ENCODE results near the gene FBXL12. TPM values are rescaled to one million over a fixed set of nuclear protein-coding genes. Genes with fewer than 3 reads are reported as not detected.
"Not testable (repeated sequence)": the region's sequence is repeated elsewhere in the genome, so short reads cannot be mapped to it uniquely, and the experiment has no call there.

Gene FBXL12
- total RNA-seq, 4 donors from 2014 or later: 15.8 to 32.7 (median 29.2) TPM

GRCh38 chr19:9796113-9796773 is 22.6 kb downstream of the FBXL12 start:
- 50% methylated on average over 6 of the region's 6 CpGs for WGBS

DNA sequence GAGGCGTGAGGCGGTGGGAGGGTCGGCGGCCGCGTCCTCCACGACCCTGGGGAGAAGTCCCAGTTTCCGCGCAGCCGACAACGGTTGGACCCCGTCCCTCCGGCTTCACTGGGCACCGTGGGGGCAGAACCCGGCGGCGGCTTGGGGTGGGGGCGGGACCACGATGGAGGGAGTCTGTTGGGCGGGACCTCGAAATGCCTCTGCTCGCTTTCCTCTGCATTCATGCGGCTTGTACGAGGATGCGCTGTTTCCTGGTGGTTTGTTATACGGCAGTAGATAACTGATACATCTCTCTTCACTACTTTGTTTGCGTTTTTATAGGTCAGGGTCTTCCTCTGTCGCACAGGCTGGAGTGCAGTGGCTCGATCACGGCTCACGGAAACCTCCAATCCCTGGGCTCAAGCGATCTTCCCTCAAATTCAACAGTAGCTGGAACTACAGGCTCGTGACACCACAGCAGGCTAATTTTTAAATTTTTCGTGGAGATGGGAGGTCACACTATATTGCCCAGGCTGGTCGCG is 25.7 kb downstream of the FBXL12 start:
- Histone ChIP-seq H3K27me3 (no peaks in the 10 kb centered on the region), H3K4me3 (peak overlapping the region; percentile 60 to 88 (median 83)), H3K27ac (replicated peaks in 1 of 4) (peak overlapping the region; percentile 90 to 97 (median 96)), H3K9me3 (no peaks in the 10 kb centered on the region), H3K36me3 (no peaks in the 10 kb centered on the region), H3K4me1 (peaks cover 6 to 31% (median 22%) of the 10 kb centered on the region in 4 donors)
- 23% methylated on average over 21 of the region's 36 CpGs for whole genome bisulfite sequencing
- peak in 1 of 2 donors; percentile 28 for TF ChIP-seq POLR2AphosphoS5 (IDR thresholded peaks at IDR 0.05)
- TF ChIP-seq POLR2A (IDR thresholded peaks at IDR 0.05; ENCODE audit: low read depth): no peak
- TF ChIP-seq EP300 (IDR thresholded peaks at IDR 0.05): no peak
- TF ChIP-seq, protein P1, sequence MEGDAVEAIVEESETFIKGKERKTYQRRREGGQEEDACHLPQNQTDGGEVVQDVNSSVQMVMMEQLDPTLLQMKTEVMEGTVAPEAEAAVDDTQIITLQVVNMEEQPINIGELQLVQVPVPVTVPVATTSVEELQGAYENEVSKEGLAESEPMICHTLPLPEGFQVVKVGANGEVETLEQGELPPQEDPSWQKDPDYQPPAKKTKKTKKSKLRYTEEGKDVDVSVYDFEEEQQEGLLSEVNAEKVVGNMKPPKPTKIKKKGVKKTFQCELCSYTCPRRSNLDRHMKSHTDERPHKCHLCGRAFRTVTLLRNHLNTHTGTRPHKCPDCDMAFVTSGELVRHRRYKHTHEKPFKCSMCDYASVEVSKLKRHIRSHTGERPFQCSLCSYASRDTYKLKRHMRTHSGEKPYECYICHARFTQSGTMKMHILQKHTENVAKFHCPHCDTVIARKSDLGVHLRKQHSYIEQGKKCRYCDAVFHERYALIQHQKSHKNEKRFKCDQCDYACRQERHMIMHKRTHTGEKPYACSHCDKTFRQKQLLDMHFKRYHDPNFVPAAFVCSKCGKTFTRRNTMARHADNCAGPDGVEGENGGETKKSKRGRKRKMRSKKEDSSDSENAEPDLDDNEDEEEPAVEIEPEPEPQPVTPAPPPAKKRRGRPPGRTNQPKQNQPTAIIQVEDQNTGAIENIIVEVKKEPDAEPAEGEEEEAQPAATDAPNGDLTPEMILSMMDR (IDR thresholded peaks at IDR 0.05): peak in 1 of 3 experiments; percentile 17
- intact Hi-C loops (cut with DNase I): loop anchor here (10.0 kb wide), 1 partner anchor 648 kb away; the partner anchor contains the start of gene ZNF317
- peak; percentile 92 for DNase-seq (ENCODE audit: extremely low spot score)

More at GRCh38 chr19:9796113-9796773, 22.6 kb downstream of the FBXL12 start:
- Histone ChIP-seq H3K36me3 (no peaks in the 10 kb centered on the region), H3K9me3 (no peaks in the 10 kb centered on the region), H3K27me3 (no peaks in the 10 kb centered on the region), H3K27ac (replicated peaks in 1 of 4) (peak overlapping the region in 1 of 4 donors; percentile 1), H3K4me3 (no peak overlapping the region), H3K4me1 (peaks cover 2 to 19% (median 8%) of the 10 kb centered on the region in 4 donors)
- peak; percentile 94 for DNase-seq (ENCODE audit: extremely low spot score)
- TF ChIP-seq, protein P1 (IDR thresholded peaks at IDR 0.05): peak; percentile 75 to 91 (median 81)
- TF ChIP-seq POLR2AphosphoS5 (IDR thresholded peaks at IDR 0.05) (peak; percentile 16 to 51), POLR2A (IDR thresholded peaks at IDR 0.05; ENCODE audit: low read depth) (no peak)
- intact Hi-C loops (cut with DNase I): loop anchor here (2.0 to 10.0 kb wide), 6 partner anchors 21 to 651 kb away; partner anchors contain the start of gene ZNF317

- Histone ChIP-seq H3K27me3 (no peaks in the 10 kb centered on the region), H3K27ac (replicated peaks in 1 of 4) (peak overlapping the region; percentile 90 to 97 (median 96)), H3K9me3 (no peaks in the 10 kb centered on the region), H3K4me1 (peaks cover 6 to 31% (median 22%) of the 10 kb centered on the region in 4 donors), H3K4me3 (peak overlapping the region; percentile 60 to 88 (median 83)), H3K36me3 (no peaks in the 10 kb centered on the region)
- 4% methylated on average over 38 of the region's 70 CpGs for WGBS
- DNase-seq (ENCODE audit: extremely low spot score): peak; percentile 100
- TF ChIP-seq EP300 (IDR thresholded peaks at IDR 0.05) (no peak), POLR2AphosphoS5 (IDR thresholded peaks at IDR 0.05) (peak in 1 of 2 donors; percentile 43)
- intact Hi-C loops (cut with DNase I): loop anchor here (10.0 kb wide), 1 partner anchor 648 kb away; the partner anchor contains the start of gene ZNF317
Measured at GRCh38 chr19:9792206-9793070, 26.4 kb downstream of the FBXL12 start.

GRCh38 chr19:9791552-9792205 is 27.2 kb downstream of the FBXL12 start:
- Histone ChIP-seq H3K4me3 (peak overlapping the region; percentile 60 to 88 (median 83)), H3K4me1 (peaks cover 6 to 31% (median 24%) of the 10 kb centered on the region in 4 donors), H3K36me3 (no peaks in the 10 kb centered on the region), H3K27ac (replicated peaks in 1 of 4) (peak overlapping the region; percentile 90 to 97 (median 96)), H3K9me3 (no peaks in the 10 kb centered on the region), H3K27me3 (no peaks in the 10 kb centered on the region)
- intact Hi-C loops (cut with DNase I): loop anchor here (10.0 kb wide), 1 partner anchor 647 kb away; the partner anchor contains the start of gene ZNF317
- WGBS: 2% methylated on average over 35 of the region's 50 CpGs
- TF ChIP-seq EP300 (IDR thresholded peaks at IDR 0.05): no peak
- peak; percentile 70 to 78 for TF ChIP-seq POLR2AphosphoS5 (IDR thresholded peaks at IDR 0.05)
- TF ChIP-seq, protein P1 (IDR thresholded peaks at IDR 0.05): no peak
- peak; percentile 100 for DNase-seq (ENCODE audit: extremely low spot score)

DNA sequence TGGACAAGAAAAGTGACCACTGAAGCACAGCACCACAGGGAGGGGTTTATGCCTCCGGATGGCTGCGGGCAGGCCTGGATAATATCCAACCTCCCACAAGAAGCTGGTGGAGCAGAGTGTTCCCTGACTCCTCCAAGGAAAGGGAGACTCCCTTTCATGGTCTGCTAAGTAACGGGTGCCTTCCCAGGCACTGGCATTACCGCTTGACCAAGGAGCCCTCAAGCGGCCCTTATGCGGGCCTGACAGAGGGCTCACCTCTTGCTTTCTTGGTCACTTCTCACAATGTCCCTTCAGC is 27.9 kb downstream of the FBXL12 start:
- not testable (repeated sequence) for H3K9me3 ChIP-seq; H3K36me3 ChIP-seq; DNase-seq (ENCODE audit: extremely low spot score); H3K27me3 ChIP-seq
- H3K27ac ChIP-seq (replicated peaks in 1 of 4): peak overlapping the region; percentile 83 to 97 (median 92)
- 75% methylated on average over 6 of the region's 6 CpGs for WGBS
- H3K4me3 ChIP-seq: peak overlapping the region; percentile 60 to 88 (median 83)
- H3K4me1 ChIP-seq: peaks cover 6 to 33% (median 27%) of the 10 kb centered on the region in 4 donors
- intact Hi-C loops (cut with DNase I): loop anchor here (10.0 kb wide), 1 partner anchor 646 kb away; the partner anchor contains the start of gene ZNF317

GRCh38 chr19:9789579-9789978 is 29.3 kb downstream of the FBXL12 start:
- H3K27ac ChIP-seq (replicated peaks in 1 of 4): peak overlapping the region; percentile 83 to 97 (median 92)
- 49% methylated on average over 5 of the region's 5 CpGs for WGBS

More at GRCh38 chr19:9789579-9789978, 29.3 kb downstream of the FBXL12 start:
- not testable (repeated sequence) for H3K36me3 ChIP-seq; H3K27me3 ChIP-seq; DNase-seq (ENCODE audit: extremely low spot score); H3K4me3 ChIP-seq; H3K9me3 ChIP-seq
- intact Hi-C loops (cut with DNase I): loop anchor here (2.0 kb wide), 1 partner anchor 167 kb away; no protein-coding TSS in a partner anchor
- H3K4me1 ChIP-seq: peaks cover 10 to 37% (median 30%) of the 10 kb centered on the region in 4 donors

Data from esophagus muscularis mucosa (tissue), 4 donors.